IPS-11a (cell line): Measurements from ENCODE around the gene ANKRD62.

Source experiments
- H3K4me3 ChIP-seq: one replicate; pipeline ENCODE4 v1.5.1; 2013; ENCODE audit warnings: low read depth, low read length, control low read depth

Gene ANKRD62

GRCh38 chr18:12093520-12094257, at the start of gene ANKRD62:
ANKRD62 (plus strand) TSS chr18:12093843; CDS start chr18:12094018, 175 bp downstream.
- H3K4me3 ChIP-seq = no peak within 1 kb of the TSS

GRCh38 chr18:12044591-12044990, 49.1 kb upstream of the ANKRD62 start:
- H3K4me3 ChIP-seq = no peak overlapping the region

- no peak overlapping the region for H3K4me3 ChIP-seq
These were observed 47.4 kb upstream of the ANKRD62 start for GRCh38 chr18:12046046-12046750.

GRCh38 chr18:12046751-12047335, 46.8 kb upstream of the ANKRD62 start:
- H3K4me3 ChIP-seq = no peak overlapping the region

GRCh38 chr18:12048010-12048826, 45.4 kb upstream of the ANKRD62 start:
- H3K4me3 ChIP-seq = no peak overlapping the region

GRCh38 chr18:12048827-12049175, 44.8 kb upstream of the ANKRD62 start:
- no peak overlapping the region for H3K4me3 ChIP-seq

- no peak overlapping the region for H3K4me3 ChIP-seq
These were observed 43.4 kb upstream of the ANKRD62 start for GRCh38 chr18:12049978-12050811.

GRCh38 chr18:12052866-12053265, 40.8 kb upstream of the ANKRD62 start:
- no peak overlapping the region for H3K4me3 ChIP-seq

GRCh38 chr18:12053289-12053688, 40.4 kb upstream of the ANKRD62 start:
- H3K4me3 ChIP-seq = no peak overlapping the region

GRCh38 chr18:12056034-12056883, 37.4 kb upstream of the ANKRD62 start:
- H3K4me3 ChIP-seq = no peak overlapping the region

- H3K4me3 ChIP-seq = no peak overlapping the region
These were observed 36.7 kb upstream of the ANKRD62 start for GRCh38 chr18:12056884-12057402.

GRCh38 chr18:12057419-12058039, 36.1 kb upstream of the ANKRD62 start:
- H3K4me3 ChIP-seq = no peak overlapping the region

GRCh38 chr18:12059334-12060181, 34.1 kb upstream of the ANKRD62 start:
- no peak overlapping the region for H3K4me3 ChIP-seq

GRCh38 chr18:12060182-12060870, 33.3 kb upstream of the ANKRD62 start:
- H3K4me3 ChIP-seq = no peak overlapping the region

GRCh38 chr18:12061685-12062084, 32.0 kb upstream of the ANKRD62 start:
- no peak overlapping the region for H3K4me3 ChIP-seq

- no peak overlapping the region for H3K4me3 ChIP-seq
These were observed 30.7 kb upstream of the ANKRD62 start for GRCh38 chr18:12062974-12063373.

GRCh38 chr18:12064086-12064763, 29.4 kb upstream of the ANKRD62 start:
- no peak overlapping the region for H3K4me3 ChIP-seq
